Central memory CD8-positive, alpha-beta T cell (primary cell): Measurements from ENCODE around the gene BLCAP.
"Not testable (repeated sequence)": the region's sequence is repeated elsewhere in the genome, so short reads cannot be mapped to it uniquely, and the experiment has no call there.

ENCODE experiments used
- ATAC-seq: fragments of 150-1000 bp; cut with Tn5 transposase; replicated peaks from 2 replicates; pipeline ENCODE4 v1.10.0; 2022; ENCODE audit warnings: mild to moderate bottlenecking, moderate FRiP score, moderate number of reproducible peaks; ENCODE audit not compliant: poor library complexity, severe bottlenecking; ENCODE audit errors: extremely low read depth
- DNase-seq, 2 donors: peaks; one replicate each; pipeline ENCODE4 v3.0.0; 2021; ENCODE audit warnings: low spot score in 2 of 2
- H3K27ac Mint-ChIP-seq: one replicate; pipeline ENCODE4 v1.8.0; 2022; ENCODE audit warnings: low read depth, mild to moderate bottlenecking, moderate library complexity, mixed read lengths
- H3K27me3 Mint-ChIP-seq: one replicate; pipeline ENCODE4 v1.8.0; 2022; ENCODE audit warnings: mixed read lengths
- H3K36me3 Mint-ChIP-seq: one replicate; pipeline ENCODE4 v1.8.0; 2022; ENCODE audit warnings: mild to moderate bottlenecking, moderate library complexity, mixed read lengths; ENCODE audit not compliant: insufficient read depth
- H3K4me1 Mint-ChIP-seq: one replicate; pipeline ENCODE4 v1.8.0; 2022; ENCODE audit warnings: mixed read lengths
- H3K4me3 Mint-ChIP-seq: one replicate; pipeline ENCODE4 v1.8.0; 2022; ENCODE audit warnings: mild to moderate bottlenecking, moderate library complexity, mixed read lengths
- H3K9me3 Mint-ChIP-seq: one replicate; pipeline ENCODE4 v1.8.0; 2022; ENCODE audit warnings: mixed read lengths

The BLCAP gene

DNA sequence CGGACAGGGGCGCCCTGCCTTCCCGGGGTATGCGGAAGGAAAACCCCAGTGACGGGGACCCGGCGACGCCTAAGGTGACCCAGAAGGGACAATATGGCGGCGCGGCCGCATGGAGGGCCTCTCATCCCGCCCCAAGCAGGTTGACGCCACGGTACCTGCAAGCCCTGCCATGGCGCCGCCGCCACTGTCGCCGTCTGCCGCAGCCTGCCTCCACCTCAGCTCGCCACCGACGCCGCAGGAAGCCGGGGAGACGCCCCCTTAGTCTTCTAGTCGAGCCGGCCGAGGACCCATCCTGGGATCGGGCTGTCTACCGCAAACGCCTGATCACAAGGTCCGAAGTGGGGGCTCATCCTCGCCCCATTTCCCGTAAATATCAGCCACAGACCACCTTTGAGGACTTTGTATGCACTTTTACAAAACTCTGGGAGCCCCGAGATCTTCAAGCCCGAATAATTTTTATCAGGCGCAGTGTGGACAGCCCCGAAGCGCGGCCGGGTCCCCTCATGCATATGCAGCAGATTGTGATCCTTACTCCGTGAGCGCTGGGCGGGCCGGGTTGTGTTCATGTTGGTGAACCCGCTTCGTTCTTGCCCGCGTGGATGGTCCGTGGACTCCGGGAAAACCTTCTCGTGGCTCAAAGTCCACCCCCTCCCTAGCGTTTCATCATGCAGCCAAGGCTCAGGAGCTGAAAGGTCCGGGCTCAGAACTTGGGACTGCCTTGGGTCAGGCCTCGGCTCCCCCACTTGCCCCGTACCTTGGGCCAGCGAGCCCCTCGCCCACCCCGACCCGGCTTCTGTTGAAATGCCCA, at the start of gene BLCAP:
Gene BLCAP (minus strand): TSS at position 239 of the 808 bp plus-strand sequence. CDS start 8,702 bp downstream, outside the sequence.
- Mint-ChIP-seq H3K36me3 (peaks cover 13% of the 10 kb centered on the region), H3K4me1 (peaks cover 51% of the 10 kb centered on the region), H3K27ac (peak within 1 kb of the TSS; percentile 100), H3K9me3 (no peaks in the 10 kb centered on the region), H3K4me3 (peak within 1 kb of the TSS; percentile 93), H3K27me3 (no peaks in the 10 kb centered on the region)
- DNase-seq (peak; percentile 93 to 94), ATAC-seq (peak; percentile 90)

GRCh38 chr20:37577436-37577835, 49.8 kb upstream of the BLCAP start:
- not testable (repeated sequence) for H3K27ac Mint-ChIP-seq, H3K4me3 Mint-ChIP-seq, ATAC-seq, H3K36me3 Mint-ChIP-seq, H3K4me1 Mint-ChIP-seq, H3K9me3 Mint-ChIP-seq, DNase-seq
- peaks cover 69% of the 10 kb centered on the region for H3K27me3 Mint-ChIP-seq

DNA sequence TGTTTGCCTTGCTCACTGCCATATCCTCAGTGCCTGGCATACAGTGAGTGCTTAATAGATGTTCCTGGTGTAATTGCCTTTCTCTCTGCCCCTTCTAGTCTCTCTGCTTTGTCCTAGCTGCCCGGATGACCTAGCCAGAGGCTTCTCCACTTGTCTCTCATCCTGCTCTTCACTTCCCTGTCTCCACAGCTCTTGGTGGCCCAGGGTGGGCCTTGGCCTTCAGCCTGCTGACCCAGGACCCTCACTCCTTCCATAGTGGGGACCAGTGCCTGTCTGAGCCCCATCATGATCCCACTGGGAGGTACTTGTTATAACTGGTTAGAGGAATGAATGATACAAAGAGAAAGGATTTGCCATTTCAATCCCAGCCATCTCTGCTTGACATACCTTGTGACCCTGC, 49.2 kb upstream of the BLCAP start:
- DNase-seq (no peak), ATAC-seq (no peak)
- Mint-ChIP-seq H3K36me3 (peaks cover 2% of the 10 kb centered on the region), H3K9me3 (no peaks in the 10 kb centered on the region), H3K27me3 (peaks cover 69% of the 10 kb centered on the region), H3K27ac (no peak overlapping the region), H3K4me1 (no peaks in the 10 kb centered on the region), H3K4me3 (no peak overlapping the region)

DNA sequence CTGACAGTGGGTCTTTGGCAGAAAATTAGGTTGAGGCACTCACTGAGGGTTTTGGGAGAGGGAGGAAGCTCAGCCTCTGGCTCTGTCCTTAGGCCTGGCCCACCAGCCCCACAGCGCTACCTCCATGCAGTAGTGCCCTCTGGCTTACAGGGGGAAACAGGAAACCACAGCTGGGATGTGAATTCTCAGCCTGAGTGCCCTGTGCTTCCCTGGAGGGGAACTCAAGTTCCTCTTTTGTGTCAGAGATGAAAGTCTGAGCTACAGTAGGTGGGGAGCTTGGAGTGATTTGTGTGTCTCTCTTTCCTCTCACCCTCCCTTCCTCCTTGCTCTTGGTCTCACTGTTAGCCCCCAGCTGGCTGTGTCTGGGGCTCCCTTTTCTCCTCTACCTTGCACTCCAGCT, 48.2 kb upstream of the BLCAP start:
- DNase-seq (no peak), ATAC-seq (no peak)
- no peaks in the 10 kb centered on the region for H3K9me3 Mint-ChIP-seq
- no peak overlapping the region for H3K4me3 Mint-ChIP-seq
- no peaks in the 10 kb centered on the region for H3K4me1 Mint-ChIP-seq
- no peak overlapping the region for H3K27ac Mint-ChIP-seq
- peaks cover 2% of the 10 kb centered on the region for H3K36me3 Mint-ChIP-seq
- H3K27me3 Mint-ChIP-seq, result peaks cover 68% of the 10 kb centered on the region

DNA sequence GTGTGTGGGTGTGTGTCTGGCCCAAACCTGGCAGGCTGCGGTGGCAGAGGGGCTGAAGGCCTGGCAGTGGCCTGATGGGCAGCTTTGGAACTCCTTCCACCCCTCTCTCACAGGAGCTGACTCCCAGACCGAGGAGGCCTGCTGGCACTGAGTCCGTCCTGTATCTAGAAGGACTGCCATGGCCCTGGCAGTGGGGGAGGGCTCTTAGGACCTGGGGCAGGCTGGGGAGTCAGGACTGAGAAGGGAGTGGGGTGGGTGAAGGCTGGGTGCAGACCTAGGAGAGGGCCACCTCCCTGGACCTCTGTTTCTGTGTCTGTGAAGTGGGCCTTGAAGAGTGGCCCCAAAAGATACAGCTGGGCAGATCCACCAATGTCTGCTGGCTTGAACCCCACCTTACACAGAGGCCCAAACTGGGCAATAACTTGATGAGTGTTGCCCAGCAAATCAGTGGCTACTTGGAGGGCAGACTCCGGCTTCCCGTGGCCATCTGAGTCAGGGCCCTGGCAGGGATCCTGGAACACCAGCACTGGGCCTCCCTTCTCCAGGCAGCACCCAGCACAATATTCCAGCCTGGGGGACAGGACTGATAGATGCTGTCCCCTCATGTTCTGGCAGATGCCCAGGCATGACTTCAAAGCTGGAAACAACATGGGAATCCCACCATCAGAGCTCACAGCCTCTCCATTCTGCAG, 46.7 kb upstream of the BLCAP start:
- peaks cover 68% of the 10 kb centered on the region for H3K27me3 Mint-ChIP-seq
- H3K9me3 Mint-ChIP-seq, result no peaks in the 10 kb centered on the region
- no peak overlapping the region for H3K27ac Mint-ChIP-seq

DNA sequence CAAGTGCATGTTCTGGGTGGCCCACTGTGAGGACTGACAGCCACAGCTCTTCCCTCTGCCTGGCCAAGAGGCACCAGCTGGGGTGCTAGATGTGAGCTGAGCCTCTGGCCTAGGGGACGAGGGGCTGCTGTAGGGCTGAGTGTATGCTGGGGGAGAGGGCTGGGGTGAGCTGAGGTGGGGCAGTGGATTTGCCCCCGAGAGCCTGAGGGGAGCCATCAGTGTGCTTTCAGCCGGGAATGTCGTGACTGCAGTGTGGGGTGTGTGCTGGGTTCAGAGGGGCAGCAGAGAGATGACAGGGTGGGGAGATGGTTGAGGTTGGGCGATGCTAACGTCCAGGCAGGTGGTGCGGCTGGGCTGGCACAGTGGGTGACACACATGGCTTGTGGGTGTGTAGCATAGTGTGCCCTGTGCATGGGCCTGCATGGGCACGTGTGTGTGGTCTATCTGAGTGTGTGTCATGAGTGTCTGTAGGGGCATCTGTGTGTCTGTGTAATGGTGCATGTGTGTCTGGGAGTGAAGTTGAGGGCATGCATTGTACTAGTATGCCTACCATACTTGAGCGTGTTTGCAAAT, 46.0 kb upstream of the BLCAP start:
- no peak overlapping the region for H3K27ac Mint-ChIP-seq
- H3K9me3 Mint-ChIP-seq, result no peaks in the 10 kb centered on the region
- DNase-seq (no peak), ATAC-seq (no peak)
- H3K4me3 Mint-ChIP-seq, result no peak overlapping the region
- H3K36me3 Mint-ChIP-seq, result no peaks in the 10 kb centered on the region
- H3K27me3 Mint-ChIP-seq, result peaks cover 68% of the 10 kb centered on the region
- H3K4me1 Mint-ChIP-seq, result no peaks in the 10 kb centered on the region

More for the DNA sequence above, 46.7 kb upstream of the BLCAP start:
- no peaks in the 10 kb centered on the region for H3K36me3 Mint-ChIP-seq
- H3K4me3 Mint-ChIP-seq, result no peak overlapping the region
- ATAC-seq (no peak), DNase-seq (no peak)
- H3K4me1 Mint-ChIP-seq, result no peaks in the 10 kb centered on the region

- no peak for DNase-seq
- H3K27ac Mint-ChIP-seq, result no peak overlapping the region
- H3K9me3 Mint-ChIP-seq, result no peaks in the 10 kb centered on the region
- H3K4me3 Mint-ChIP-seq, result no peak overlapping the region
- ATAC-seq, result no peak
- no peaks in the 10 kb centered on the region for H3K4me1 Mint-ChIP-seq
- no peaks in the 10 kb centered on the region for H3K36me3 Mint-ChIP-seq
- H3K27me3 Mint-ChIP-seq, result peaks cover 79% of the 10 kb centered on the region
Measured at GRCh38 chr20:37571033-37571432, 43.4 kb upstream of the BLCAP start.

GRCh38 chr20:37570419-37570818, 42.7 kb upstream of the BLCAP start:
- Mint-ChIP-seq H3K36me3 (no peaks in the 10 kb centered on the region), H3K4me3 (no peak overlapping the region), H3K27me3 (peaks cover 85% of the 10 kb centered on the region), H3K4me1 (no peaks in the 10 kb centered on the region), H3K9me3 (no peaks in the 10 kb centered on the region), H3K27ac (no peak overlapping the region)
- ATAC-seq (no peak), DNase-seq (no peak)

GRCh38 chr20:37567671-37568588, 40.3 kb upstream of the BLCAP start:
- Mint-ChIP-seq H3K27ac (no peak overlapping the region), H3K27me3 (peaks cover 90% of the 10 kb centered on the region), H3K4me3 (no peak overlapping the region), H3K36me3 (no peaks in the 10 kb centered on the region), H3K9me3 (no peaks in the 10 kb centered on the region), H3K4me1 (no peaks in the 10 kb centered on the region)
- ATAC-seq, result no peak
- no peak for DNase-seq

DNA sequence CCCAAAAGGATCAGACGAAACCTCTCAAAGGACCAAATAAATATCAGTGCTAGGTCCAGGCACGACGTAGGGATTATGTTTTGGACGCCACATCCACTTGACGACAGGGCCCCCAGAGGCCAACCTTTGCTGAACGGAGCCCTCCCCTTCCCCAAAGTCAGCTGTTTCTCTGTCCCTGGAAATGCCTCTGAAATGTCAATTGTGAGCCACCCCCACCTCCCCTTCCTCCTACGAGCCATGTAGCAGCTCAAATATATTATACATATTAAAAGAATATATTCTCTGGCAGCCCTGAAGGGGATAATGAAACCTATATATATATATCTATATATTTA, 39.6 kb upstream of the BLCAP start:
- Mint-ChIP-seq H3K4me3 (no peak overlapping the region), H3K27me3 (peaks cover 88% of the 10 kb centered on the region), H3K36me3 (no peaks in the 10 kb centered on the region), H3K27ac (no peak overlapping the region), H3K4me1 (no peaks in the 10 kb centered on the region), H3K9me3 (no peaks in the 10 kb centered on the region)
- DNase-seq, result no peak
- ATAC-seq, result no peak

- ATAC-seq, result no peak
- peaks cover 88% of the 10 kb centered on the region for H3K27me3 Mint-ChIP-seq
Measured at GRCh38 chr20:37566590-37567330, 39.1 kb upstream of the BLCAP start.

More at GRCh38 chr20:37566590-37567330, 39.1 kb upstream of the BLCAP start:
- Mint-ChIP-seq H3K9me3 (no peaks in the 10 kb centered on the region), H3K4me3 (no peak overlapping the region), H3K4me1 (no peaks in the 10 kb centered on the region), H3K36me3 (no peaks in the 10 kb centered on the region), H3K27ac (no peak overlapping the region)
- no peak for DNase-seq
